Adrenal gland (tissue), 5 donors: ENCODE data around the gene MACROD2.

Experiments used
- CTCF ChIP-seq, 6 experiments: fragments of 450-650 bp in 4 of 6; fragments of 200-600 bp in 2 of 6; sonication (generic) in 1 of 6; IDR thresholded peaks; 1 replicate in 5 of 6; 2 replicates in 1 of 6; pipeline versions ENCODE4 v1.5.1 to v1.8.0; 2016 to 2021; ENCODE audit warnings: antibody characterized with exemption in 6 of 6, mild to moderate bottlenecking in 2 of 6, moderate library complexity in 1 of 6
- POLR2A ChIP-seq, 2 donors: fragments of 450-650 bp; IDR thresholded peaks; one replicate each; pipeline ENCODE4 v1.6.1; 2017; ENCODE audit warnings: antibody characterized with exemption in 2 of 2, mild to moderate bottlenecking in 2 of 2, moderate library complexity in 1 of 2
- donor health status: DM: no; HTN: no; CAD: no.

- TF ChIP-seq CTCF (IDR thresholded peaks at IDR 0.05) (no peak), POLR2A (IDR thresholded peaks at IDR 0.05) (no peak)
These were observed 1918.2 kb downstream of the MACROD2 start for GRCh38 chr20:15913391-15914025.
